Caco-2 (cell line): ENCODE measurements around the gene RAMACL. TPM values are rescaled to one million over a fixed set of nuclear protein-coding genes. Genes with fewer than 3 reads are reported as not detected.
A peak's percentile ranks its signal among the peaks of the same experiment; 100 is the strongest.
"Not testable (repeated sequence)": the region's sequence is repeated elsewhere in the genome, so short reads cannot be mapped to it uniquely, and the experiment has no call there.

Experiments
- Bru-seq: library from RNA; stranded (reverse); fragments of 400-500 nt; gene quantifications from one replicate; lab custom pipeline; 2021; lab: Mats Ljungman, UMichigan
- BruChase-seq, 2 experiments: library from RNA; stranded (reverse); fragments of 400-500 nt; gene quantifications; one replicate each; lab custom pipeline; 2021; lab: Mats Ljungman, UMichigan
- BruUV-seq: library from RNA; stranded (reverse); fragments of 400-500 nt; replicated peaks from 2 replicates; lab custom pipeline; 2021; lab: Mats Ljungman, UMichigan
- CTCF ChIA-PET: fragments of 300-600 bp; sonication (Branson Sonifier 250); formaldehyde crosslinking; loops from one replicate; lab custom pipeline; 2022; ENCODE audit warnings: antibody characterized with exemption; lab: Charles Lee
- POLR2A ChIA-PET: fragments of 300-600 bp; sonication (Branson Sonifier 250); formaldehyde crosslinking; loops from one replicate; lab custom pipeline; 2022; ENCODE audit warnings: antibody characterized with exemption; lab: Charles Lee
- DNase-seq, 2 experiments: peaks; one replicate each; pipeline versions ENCODE4 v3.0.0 to v3.0.0-alpha.2; 2020 to 2022
- H3K27me3 ChIP-seq: replicated peaks from 2 replicates; pipeline ENCODE4 v1.6.0; 2011; ENCODE audit warnings: low read length; ENCODE audit not compliant: control insufficient read depth, insufficient read depth
- H3K36me3 ChIP-seq: 2 replicates; pipeline ENCODE4 v1.5.1; 2011; ENCODE audit warnings: low read length; ENCODE audit not compliant: control insufficient read depth, insufficient read depth
- H3K4me1 ChIP-seq: fragments of 250-450 bp; sonication (Bioruptor Pico); 2 replicates; pipeline ENCODE4 v1.5.1; 2020; ENCODE audit warnings: mild to moderate bottlenecking
- H3K4me3 ChIP-seq: 2 replicates; pipeline ENCODE4 v1.5.1; 2011; ENCODE audit warnings: low read depth, mild to moderate bottlenecking, control low read depth, low read length
- H3K9me3 ChIP-seq: fragments of 250-450 bp; sonication (Bioruptor Pico); 2 replicates; pipeline ENCODE4 v1.5.1; 2020; ENCODE audit warnings: mild to moderate bottlenecking, moderate library complexity
- H3K27ac Mint-ChIP-seq: one replicate; pipeline ENCODE4 v1.8.0; 2022; ENCODE audit warnings: mixed read lengths; ENCODE audit not compliant: unreplicated experiment
- H3K27me3 Mint-ChIP-seq: one replicate; pipeline ENCODE4 v1.8.0; 2022; ENCODE audit warnings: mixed read lengths; ENCODE audit not compliant: insufficient read depth, unreplicated experiment
- H3K36me3 Mint-ChIP-seq: one replicate; pipeline ENCODE4 v1.8.0; 2022; ENCODE audit warnings: mild to moderate bottlenecking, mixed read lengths; ENCODE audit not compliant: insufficient read depth, unreplicated experiment
- H3K4me1 Mint-ChIP-seq: one replicate; pipeline ENCODE4 v1.8.0; 2022; ENCODE audit warnings: low read depth, mixed read lengths; ENCODE audit not compliant: unreplicated experiment
- H3K4me3 Mint-ChIP-seq: one replicate; pipeline ENCODE4 v1.8.0; 2022; ENCODE audit warnings: mild to moderate bottlenecking, moderate library complexity, mixed read lengths; ENCODE audit not compliant: unreplicated experiment
- H3K9me3 Mint-ChIP-seq: one replicate; pipeline ENCODE4 v1.8.0; 2022; ENCODE audit warnings: mixed read lengths; ENCODE audit not compliant: unreplicated experiment
- intact Hi-C: fragments of 100-400 bp; cut with micrococcal nuclease; formaldehyde crosslinking; loops from one replicate; pipeline ENCODE4 v1.10.0; 2022; ENCODE audit not compliant: unreplicated experiment
- long read RNA-seq: library from polyadenylated mRNA; stranded (forward); transcript quantifications from one replicate; pipeline ENCODE4 v2.0.0, GENCODE V29; 2022
- total RNA-seq: library from RNA; stranded (reverse); gene quantifications from 2 replicates; pipeline ENCODE4 v1.2.3, GENCODE V29; 2022
- TF ChIP-seq, protein P1 (sequence below), 2 experiments: fragments of 200-600 bp in 1 of 2; IDR thresholded peaks; 1 replicate in 1 of 2; 2 replicates in 1 of 2; pipeline versions ENCODE4 v1.5.1 to v1.8.0; 2011 to 2022; ENCODE audit warnings: antibody characterized with exemption in 1 of 2, control low read depth in 1 of 2, inconsistent platforms in 1 of 2, low read depth in 1 of 2, low read length in 1 of 2, mild to moderate bottlenecking in 1 of 2, moderate library complexity in 1 of 2; ENCODE audit not compliant: insufficient read depth in 1 of 2, severe bottlenecking in 1 of 2, unreplicated experiment in 1 of 2

The RAMACL gene
- total RNA-seq (0.20 and 0.39 TPM in 2 replicates), Bru-seq, nascent RNA (percentile 49 among the genes with signal in this experiment), BruChase-seq, experiment 1, labeled RNA remaining after a 2-hour chase (percentile 43 among the genes with signal in this experiment), BruChase-seq, experiment 2, labeled RNA remaining after a 6-hour chase (percentile 48 among the genes with signal in this experiment)
- long read RNA-seq = 0 reads

DNA sequence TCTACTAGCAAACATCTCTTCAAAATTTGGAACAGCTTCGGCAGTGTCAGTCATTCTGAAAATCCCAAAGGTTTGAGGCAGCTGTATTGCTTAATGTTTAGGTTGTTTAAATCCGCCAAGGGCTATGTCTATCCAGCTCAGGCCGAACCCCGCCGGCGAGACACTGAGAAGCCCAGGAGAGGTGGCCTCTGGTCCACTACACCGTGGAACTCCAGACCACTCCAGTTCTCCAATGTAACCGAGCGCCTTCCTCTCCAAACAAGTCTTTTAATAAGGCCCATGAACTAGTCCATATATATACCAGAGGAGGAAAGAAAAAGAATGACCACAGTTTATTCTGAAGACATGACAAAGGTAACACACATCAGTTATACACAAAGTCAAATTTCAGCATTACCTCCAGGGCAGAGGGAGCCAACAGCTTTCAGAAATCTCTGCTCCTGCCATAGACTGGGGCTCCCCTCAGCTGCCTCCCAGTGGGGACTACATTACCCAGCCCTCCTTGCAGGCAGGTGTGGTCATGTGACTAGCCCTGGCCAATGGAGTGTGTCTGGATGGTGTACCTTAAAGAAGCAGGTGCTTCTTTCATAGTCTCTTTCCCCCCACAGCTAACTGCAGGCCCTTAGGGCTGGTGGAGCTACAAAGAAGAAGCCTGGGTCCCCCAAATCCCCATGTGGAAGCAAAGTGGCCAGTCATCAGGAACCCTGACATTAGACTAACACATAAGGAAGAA is at the start of gene RAMACL:
RAMACL (minus strand) TSS at position 255 of the 733 bp plus-strand sequence; CDS start at position 54, 201 bp downstream.
- H3K27ac Mint-ChIP-seq = no peak within 1 kb of the TSS
- H3K27me3 Mint-ChIP-seq = peaks cover 4% of the 10 kb centered on the region
- no peaks in the 10 kb centered on the region for H3K4me1 Mint-ChIP-seq
- ChIA-PET CTCF (no interaction called here), POLR2A (no interaction called here)
- intact Hi-C loops = loop anchor here (5.0 kb wide), 1 partner anchor 41 kb away; the partner anchor contains the start of gene RPS6KA2
- Histone ChIP-seq H3K9me3 (no peaks in the 10 kb centered on the region), H3K4me3 (no peak within 1 kb of the TSS), H3K36me3 (no peaks in the 10 kb centered on the region), H3K27me3 (no peaks in the 10 kb centered on the region), H3K4me1 (no peaks in the 10 kb centered on the region)
- no peaks in the 10 kb centered on the region for H3K9me3 Mint-ChIP-seq
- no TSS peak for BruUV-seq
- no peak within 1 kb of the TSS for H3K4me3 Mint-ChIP-seq
- TF ChIP-seq, protein P1, sequence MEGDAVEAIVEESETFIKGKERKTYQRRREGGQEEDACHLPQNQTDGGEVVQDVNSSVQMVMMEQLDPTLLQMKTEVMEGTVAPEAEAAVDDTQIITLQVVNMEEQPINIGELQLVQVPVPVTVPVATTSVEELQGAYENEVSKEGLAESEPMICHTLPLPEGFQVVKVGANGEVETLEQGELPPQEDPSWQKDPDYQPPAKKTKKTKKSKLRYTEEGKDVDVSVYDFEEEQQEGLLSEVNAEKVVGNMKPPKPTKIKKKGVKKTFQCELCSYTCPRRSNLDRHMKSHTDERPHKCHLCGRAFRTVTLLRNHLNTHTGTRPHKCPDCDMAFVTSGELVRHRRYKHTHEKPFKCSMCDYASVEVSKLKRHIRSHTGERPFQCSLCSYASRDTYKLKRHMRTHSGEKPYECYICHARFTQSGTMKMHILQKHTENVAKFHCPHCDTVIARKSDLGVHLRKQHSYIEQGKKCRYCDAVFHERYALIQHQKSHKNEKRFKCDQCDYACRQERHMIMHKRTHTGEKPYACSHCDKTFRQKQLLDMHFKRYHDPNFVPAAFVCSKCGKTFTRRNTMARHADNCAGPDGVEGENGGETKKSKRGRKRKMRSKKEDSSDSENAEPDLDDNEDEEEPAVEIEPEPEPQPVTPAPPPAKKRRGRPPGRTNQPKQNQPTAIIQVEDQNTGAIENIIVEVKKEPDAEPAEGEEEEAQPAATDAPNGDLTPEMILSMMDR (IDR thresholded peaks at IDR 0.05; ENCODE audit: insufficient read depth in 1 of 2, low read depth in 1 of 2, low read length in 1 of 2, severe bottlenecking in 1 of 2, unreplicated experiment in 1 of 2) = no peak
- H3K36me3 Mint-ChIP-seq = no peaks in the 10 kb centered on the region
- DNase-seq = peak; percentile 60 to 76

DNA sequence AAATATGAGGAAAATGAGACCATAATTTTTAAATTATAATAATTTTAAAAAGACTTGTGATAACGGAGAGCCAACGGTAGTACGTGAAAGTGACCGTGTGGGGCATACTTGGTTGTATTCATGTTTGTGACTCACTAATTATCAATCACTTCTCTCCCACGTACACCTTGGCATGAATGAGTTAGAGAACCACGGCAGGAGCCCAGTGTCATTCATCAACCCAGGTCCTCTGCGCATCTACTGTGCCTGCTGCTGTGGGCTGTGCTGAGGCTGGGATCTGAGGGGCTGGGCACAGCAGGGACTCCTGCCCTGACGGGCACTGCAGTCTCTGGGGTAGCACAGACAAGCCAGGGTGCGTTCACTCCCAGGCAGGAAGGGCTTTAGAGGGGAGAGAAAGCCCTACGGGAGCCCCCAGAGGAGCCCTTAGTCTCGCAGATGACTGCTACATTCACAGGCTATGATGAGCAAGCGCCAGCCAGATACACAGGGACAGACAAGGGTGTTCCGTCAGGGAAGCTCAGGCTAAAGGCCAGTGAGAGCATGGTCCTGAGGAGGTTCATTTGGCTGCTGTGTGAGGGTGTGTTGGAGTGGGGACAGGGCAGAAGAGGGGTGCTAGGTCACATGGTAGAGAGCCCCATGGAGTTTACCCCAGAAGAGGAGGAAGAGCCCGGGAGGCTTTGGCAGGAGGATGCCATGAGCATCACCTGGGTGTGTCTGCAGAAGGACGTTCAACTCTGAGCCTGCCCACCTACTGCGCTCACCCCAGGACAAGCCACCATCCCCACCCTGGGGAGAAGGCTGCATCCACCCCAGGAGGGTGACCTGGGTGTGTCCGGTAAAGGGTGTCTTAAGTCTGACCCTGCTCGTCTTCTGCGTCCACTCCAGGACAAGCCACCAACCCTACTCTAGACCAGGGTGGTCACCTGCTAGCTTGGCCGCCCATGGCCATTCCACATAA is 48.8 kb upstream of the RAMACL start:
- Mint-ChIP-seq H3K27me3 (peaks cover 43% of the 10 kb centered on the region), H3K27ac (no peak overlapping the region), H3K36me3 (peaks cover 7% of the 10 kb centered on the region), H3K9me3 (peaks cover 8% of the 10 kb centered on the region), H3K4me1 (no peaks in the 10 kb centered on the region), H3K4me3 (no peak overlapping the region)
- no peak for DNase-seq
- peaks cover 2% of the 10 kb centered on the region; the same call in 1 of the 2 replicates for H3K27me3 ChIP-seq
- no peaks in the 10 kb centered on the region for H3K36me3 ChIP-seq
- TF ChIP-seq, protein P1 (IDR thresholded peaks at IDR 0.05; ENCODE audit: insufficient read depth in 1 of 2, low read depth in 1 of 2, low read length in 1 of 2, severe bottlenecking in 1 of 2, unreplicated experiment in 1 of 2) = no peak
- H3K4me3 ChIP-seq = no peak overlapping the region
- BruUV-seq = no TSS peak
- ChIA-PET CTCF (no interaction called here), POLR2A (no interaction called here)
- intact Hi-C loops = no loop called here
- no peaks in the 10 kb centered on the region for H3K9me3 ChIP-seq
- H3K4me1 ChIP-seq = no peaks in the 10 kb centered on the region

DNA sequence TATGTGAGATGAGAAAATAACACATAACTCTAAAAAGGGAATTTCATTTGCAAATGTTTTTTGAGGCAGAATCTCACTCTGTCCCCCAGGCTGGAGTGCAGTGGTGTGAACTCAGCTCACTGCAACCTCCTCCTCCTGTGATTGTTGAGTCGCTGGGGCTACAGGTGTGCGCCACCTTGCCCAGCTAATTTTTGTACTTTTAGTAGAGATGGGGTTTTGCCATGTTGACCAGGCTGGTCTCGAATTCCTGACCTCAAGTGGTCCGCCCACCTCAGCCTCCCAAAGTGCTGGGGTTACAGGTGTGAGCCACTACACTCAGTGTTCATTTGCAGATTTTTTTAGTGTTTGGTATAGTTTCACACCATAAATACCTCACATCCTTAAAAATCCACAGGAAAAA is 48.1 kb upstream of the RAMACL start:
- POLR2A ChIA-PET, H3K9me3 Mint-ChIP-seq, H3K4me3 ChIP-seq, DNase-seq, H3K4me1 ChIP-seq, H3K27ac Mint-ChIP-seq, H3K36me3 Mint-ChIP-seq, CTCF ChIA-PET, H3K36me3 ChIP-seq, H3K27me3 ChIP-seq, H3K9me3 ChIP-seq, H3K4me3 Mint-ChIP-seq, intact Hi-C loops, H3K4me1 Mint-ChIP-seq, BruUV-seq: not testable (repeated sequence)
- peaks cover 42% of the 10 kb centered on the region for H3K27me3 Mint-ChIP-seq
